H1 (cell line): ENCODE data around the gene RPL32. TPM values are rescaled to one million over a fixed set of nuclear protein-coding genes. Genes with fewer than 3 reads are reported as not detected.

Experiments used
- ASH2L ChIP-seq: fragments of 200-600, 300-600 bp; sonication (generic); IDR thresholded peaks from one replicate; pipeline ENCODE4 v1.7.1; 2017; ENCODE audit warnings: low read length
- CBX8 ChIP-seq: fragments of 300-800, 300-1000 bp; sonication (generic); IDR thresholded peaks from 2 replicates; pipeline ENCODE4 v1.7.1; 2016; ENCODE audit warnings: low read depth, low read length, borderline replicate concordance
- KDM5A ChIP-seq: fragments of 200-600 bp; IDR thresholded peaks from 2 replicates; pipeline ENCODE4 v1.7.1; 2012; ENCODE audit warnings: mild to moderate bottlenecking, low read length, inconsistent platforms, mixed read lengths
- RFX5 ChIP-seq: IDR thresholded peaks from 2 replicates; pipeline ENCODE4 v1.6.1; 2011; ENCODE audit warnings: low read depth, low read length, improper control_type of control experiment, borderline replicate concordance
- SP1 ChIP-seq: IDR thresholded peaks from 2 replicates; pipeline ENCODE4 v1.6.1; 2011; ENCODE audit warnings: low read depth, low read length
- SUZ12 ChIP-seq: fragments of 200-600 bp; sonication (generic); IDR thresholded peaks from 2 replicates; pipeline ENCODE4 v1.6.1; 2012; ENCODE audit warnings: mild to moderate bottlenecking, inconsistent platforms, low read length, moderate library complexity, mixed read lengths
- polyA plus RNA-seq, 7 experiments: library from polyadenylated mRNA; depleted of rRNA in 3 of 7; stranded (reverse) in 5 of 7; unstranded in 2 of 7; fragments of >200 nt in 5 of 7; fragments of 200-250 nt in 2 of 7; gene quantifications; 1 replicate in 5 of 7; 2 replicates in 1 of 7; 4 replicates in 1 of 7; pipeline versions ENCODE4 v1.2.1 to v1.2.3, GENCODE V29; 2011 to 2013; ENCODE audit warnings: missing spikeins in 2 of 7, mixed read lengths in 2 of 7
- total RNA-seq: library from RNA; stranded (reverse); fragmentation: NEBNext Ultra II Directional; extraction: Animal tissue kit (Norgen Biotek cat#: 25700); gene quantifications from 2 replicates; pipeline ENCODE4 v1.2.1, GENCODE V29; 2021

RPL32 gene
- total and polyA plus RNA-seq, 2 of the 8 experiments (the other 6 are each of a cell fraction or from before 2014, with no cell fraction given): 1,443 to 2,043 TPM

GRCh38 chr3:12808587-12808986, 32.8 kb downstream of the RPL32 start (continued):
- TF ChIP-seq CBX8: no peak
- TF ChIP-seq ASH2L: no peak
- no peak for TF ChIP-seq SP1
- no peak for TF ChIP-seq SUZ12
- TF ChIP-seq RFX5: no peak
- TF ChIP-seq KDM5A: no peak
